Endothelial cell of umbilical vein (primary cell): ENCODE results near the gene VN1R2. TPM values are rescaled to one million over a fixed set of nuclear protein-coding genes. Genes with fewer than 3 reads are reported as not detected.

Experiments used
- BruUV-seq: library from RNA; stranded (reverse); fragments of 400-500 nt; replicated peaks from 2 replicates; lab custom pipeline; 2021; lab: Mats Ljungman, UMichigan
- CTCF ChIA-PET: fragments of 300-600, 350-600 bp; sonication (Branson Sonifier 250); formaldehyde crosslinking; loops from one replicate; lab custom pipeline; 2021; ENCODE audit warnings: antibody characterized with exemption, inconsistent platforms; lab: Charles Lee
- POLR2A ChIA-PET: fragments of 300-600, 350-600 bp; sonication (Branson Sonifier 250); formaldehyde crosslinking; loops from one replicate; lab custom pipeline; 2021; ENCODE audit warnings: antibody characterized with exemption, inconsistent platforms; lab: Charles Lee
- DNase-seq: peaks from one replicate; pipeline ENCODE4 v3.0.0-alpha.2; 2011; ENCODE audit warnings: low read depth, low spot score
- FAIRE-seq: peaks from 2 replicates; lab custom pipeline; 2011; peaks lifted over from hg19 to GRCh38; lab: Jason Lieb, UNC
- H2AFZ ChIP-seq: 2 replicates; pipeline ENCODE4 v1.6.0; 2012; ENCODE audit warnings: low read depth, low read length, control low read depth, inconsistent platforms
- H3K27ac ChIP-seq: 2 replicates; pipeline ENCODE4 v1.5.1; 2011; ENCODE audit warnings: low read depth, mild to moderate bottlenecking, control low read depth, low read length, moderate library complexity; ENCODE audit not compliant: insufficient read depth
- H3K27me3 ChIP-seq, 2 experiments: 2 replicates each; pipeline versions ENCODE4 v1.6.0 to v1.6.1; 2011; ENCODE audit warnings: low read length in 2 of 2, mixed read lengths in 1 of 2; ENCODE audit not compliant: control insufficient read depth in 2 of 2, insufficient read depth in 2 of 2
- H3K36me3 ChIP-seq, 2 experiments: 2 replicates in 1 of 2; 3 replicates in 1 of 2; pipeline ENCODE4 v1.5.1; 2011; ENCODE audit warnings: low read length in 2 of 2, mild to moderate bottlenecking in 1 of 2, moderate library complexity in 1 of 2; ENCODE audit not compliant: control insufficient read depth in 2 of 2, insufficient read depth in 2 of 2; ENCODE audit errors: extremely low read depth in 1 of 2
- H3K4me1 ChIP-seq: 3 replicates; pipeline ENCODE4 v1.5.1; 2011; ENCODE audit warnings: mild to moderate bottlenecking, low read length; ENCODE audit not compliant: control insufficient read depth, insufficient read depth; ENCODE audit errors: extremely low read depth
- H3K4me2 ChIP-seq: 2 replicates; pipeline ENCODE4 v1.6.1; 2011; ENCODE audit warnings: low read length, control low read depth, mixed read lengths; ENCODE audit not compliant: insufficient read depth
- H3K4me3 ChIP-seq, 3 experiments: fragments of 200-600 bp in 1 of 3; sonication (generic), shearing (Covaris generic) in 1 of 3; replicated peaks in 1 of 3; 2 replicates each; pipeline ENCODE4 v1.5.1; 2011 to 2016; ENCODE audit warnings: control low read depth in 3 of 3, low read length in 3 of 3, mild to moderate bottlenecking in 2 of 3, inconsistent platforms in 1 of 3, low read depth in 1 of 3, moderate library complexity in 1 of 3; ENCODE audit not compliant: insufficient read depth in 1 of 3
- H3K79me2 ChIP-seq: 2 replicates; pipeline ENCODE4 v1.6.0; 2012; ENCODE audit warnings: low read length, inconsistent platforms; ENCODE audit not compliant: control insufficient read depth, insufficient read depth
- H3K9ac ChIP-seq: replicated peaks from 2 replicates; pipeline ENCODE3; 2011; ENCODE audit warnings: low read length, control low read depth; ENCODE audit not compliant: insufficient read depth; ENCODE audit errors: extremely low read depth
- H3K9me1 ChIP-seq: replicated peaks from 3 replicates; pipeline ENCODE4 v1.6.0; 2011; ENCODE audit warnings: mild to moderate bottlenecking, low read length; ENCODE audit not compliant: control insufficient read depth, insufficient read depth; ENCODE audit errors: extremely low read depth
- H3K9me3 ChIP-seq: replicated peaks from 2 replicates; pipeline ENCODE4 v1.5.1; 2012; ENCODE audit warnings: low read length, inconsistent platforms; ENCODE audit not compliant: control insufficient read depth, insufficient read depth
- H4K20me1 ChIP-seq: replicated peaks from 2 replicates; pipeline ENCODE3; 2011; ENCODE audit warnings: mild to moderate bottlenecking, low read length; ENCODE audit not compliant: control insufficient read depth, insufficient read depth; ENCODE audit errors: extremely low read depth
- EZH2 ChIP-seq: IDR thresholded peaks from 2 replicates; pipeline ENCODE4 v1.6.1; 2012; ENCODE audit warnings: borderline replicate concordance, low read depth, mild to moderate bottlenecking, moderate library complexity, low read length, inconsistent platforms; ENCODE audit not compliant: severe bottlenecking
- FOS ChIP-seq: IDR thresholded peaks from 2 replicates; pipeline ENCODE4 v1.6.1; 2011; ENCODE audit warnings: mild to moderate bottlenecking, low read length, moderate library complexity, borderline replicate concordance; ENCODE audit not compliant: insufficient read depth
- GATA2 ChIP-seq: IDR thresholded peaks from 2 replicates; pipeline ENCODE4 v1.7.0; 2011; ENCODE audit warnings: low read depth, mild to moderate bottlenecking, moderate library complexity, mixed read lengths, low read length; ENCODE audit not compliant: insufficient read length, insufficient read depth
- JUN ChIP-seq: IDR thresholded peaks from 2 replicates; pipeline ENCODE4 v1.6.1; 2011; ENCODE audit warnings: borderline replicate concordance, low read depth; ENCODE audit not compliant: insufficient read length, insufficient read depth
- MYC ChIP-seq: IDR thresholded peaks from one replicate; pipeline ENCODE4 v1.6.1; 2011; ENCODE audit warnings: mild to moderate bottlenecking, low read depth, low read length
- POLR2A ChIP-seq: IDR thresholded peaks from 2 replicates; pipeline ENCODE4 v1.6.1; 2012; ENCODE audit warnings: low read depth, mild to moderate bottlenecking, control low read depth, low read length
- POLR2AphosphoS5 ChIP-seq: IDR thresholded peaks from 2 replicates; pipeline ENCODE4 v1.6.1; 2012; ENCODE audit warnings: low read depth, mild to moderate bottlenecking, control low read depth, low read length, moderate library complexity; ENCODE audit not compliant: insufficient read depth
- dilution Hi-C: fragments of 300-500 bp; cut with MboI; formaldehyde crosslinking; loops from one replicate; pipeline ENCODE4 v1.15.0; 2019; ENCODE audit warnings: low sequenced_read_pairs; ENCODE audit not compliant: extremely low pct_ligation_motif_present
- intact Hi-C: fragments of 100-400 bp; cut with micrococcal nuclease; formaldehyde crosslinking; loops from one replicate; pipeline ENCODE4 v1.10.0; 2022
- polyA plus RNA-seq, 4 experiments: library from polyadenylated mRNA; depleted of rRNA in 3 of 4; stranded (reverse) in 3 of 4; unstranded in 1 of 4; fragments of >200 nt; gene quantifications; 2 replicates each; pipeline versions ENCODE4 v1.2.1 to v1.2.3, GENCODE V29; 2011 to 2012; ENCODE audit warnings: missing spikeins in 1 of 4
- total RNA-seq: library from RNA; stranded (reverse); gene quantifications from 2 replicates; pipeline ENCODE4 v1.2.3, GENCODE V29; 2021
- TF ChIP-seq, protein P1 (sequence below): IDR thresholded peaks from 2 replicates; pipeline ENCODE4 v1.6.1; 2011; ENCODE audit not compliant: insufficient read depth, insufficient read length
- TF ChIP-seq, protein P2 (sequence below), 2 donors: IDR thresholded peaks; 1 replicate in 1 of 2; 2 replicates in 1 of 2; pipeline ENCODE4 v1.5.1; 2011; ENCODE audit warnings: low read length in 2 of 2, mild to moderate bottlenecking in 2 of 2, moderate library complexity in 2 of 2, control low read depth in 1 of 2, inconsistent platforms in 1 of 2, low read depth in 1 of 2; ENCODE audit not compliant: insufficient read depth in 1 of 2; ENCODE audit errors: extremely low read depth in 1 of 2

Gene VN1R2
- total and polyA plus RNA-seq, 2 donors (not counting 3 experiments of a cell fraction or from before 2014, with no cell fraction given): not detected

- H3K27me3 ChIP-seq: no peaks in the 10 kb centered on the region
- DNase-seq (no peak), FAIRE-seq (no peak)
- TF ChIP-seq POLR2AphosphoS5 (no peak), FOS (no peak), MYC (no peak), POLR2A (no peak), EZH2 (no peak), GATA2 (no peak), JUN (no peak)
- TF ChIP-seq, protein P1, sequence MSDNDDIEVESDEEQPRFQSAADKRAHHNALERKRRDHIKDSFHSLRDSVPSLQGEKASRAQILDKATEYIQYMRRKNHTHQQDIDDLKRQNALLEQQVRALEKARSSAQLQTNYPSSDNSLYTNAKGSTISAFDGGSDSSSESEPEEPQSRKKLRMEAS: no peak
- TF ChIP-seq, protein P2, sequence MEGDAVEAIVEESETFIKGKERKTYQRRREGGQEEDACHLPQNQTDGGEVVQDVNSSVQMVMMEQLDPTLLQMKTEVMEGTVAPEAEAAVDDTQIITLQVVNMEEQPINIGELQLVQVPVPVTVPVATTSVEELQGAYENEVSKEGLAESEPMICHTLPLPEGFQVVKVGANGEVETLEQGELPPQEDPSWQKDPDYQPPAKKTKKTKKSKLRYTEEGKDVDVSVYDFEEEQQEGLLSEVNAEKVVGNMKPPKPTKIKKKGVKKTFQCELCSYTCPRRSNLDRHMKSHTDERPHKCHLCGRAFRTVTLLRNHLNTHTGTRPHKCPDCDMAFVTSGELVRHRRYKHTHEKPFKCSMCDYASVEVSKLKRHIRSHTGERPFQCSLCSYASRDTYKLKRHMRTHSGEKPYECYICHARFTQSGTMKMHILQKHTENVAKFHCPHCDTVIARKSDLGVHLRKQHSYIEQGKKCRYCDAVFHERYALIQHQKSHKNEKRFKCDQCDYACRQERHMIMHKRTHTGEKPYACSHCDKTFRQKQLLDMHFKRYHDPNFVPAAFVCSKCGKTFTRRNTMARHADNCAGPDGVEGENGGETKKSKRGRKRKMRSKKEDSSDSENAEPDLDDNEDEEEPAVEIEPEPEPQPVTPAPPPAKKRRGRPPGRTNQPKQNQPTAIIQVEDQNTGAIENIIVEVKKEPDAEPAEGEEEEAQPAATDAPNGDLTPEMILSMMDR (IDR thresholded peaks at IDR 0.05; ENCODE audit: extremely low read depth in 1 of 2, insufficient read depth in 1 of 2, low read depth in 1 of 2, low read length in 2 of 2): no peak
- peaks cover 0 to 5% of the 10 kb centered on the region in 2 experiments for H3K36me3 ChIP-seq
- H4K20me1 ChIP-seq: no peaks in the 10 kb centered on the region
- no peak overlapping the region for H3K4me2 ChIP-seq
- H3K4me3 ChIP-seq: no peak overlapping the region
- no peaks in the 10 kb centered on the region for H3K9me1 ChIP-seq
- H3K27ac ChIP-seq: no peak overlapping the region
- dilution Hi-C loops: no loop called here
- no peak overlapping the region for H3K9ac ChIP-seq
- H3K79me2 ChIP-seq: no peaks in the 10 kb centered on the region
- CTCF ChIA-PET: no interaction called here
- H3K9me3 ChIP-seq: peaks cover 4% of the 10 kb centered on the region
- no peaks in the 10 kb centered on the region for H3K4me1 ChIP-seq
- POLR2A ChIA-PET: no interaction called here
- BruUV-seq: no TSS peak
- intact Hi-C loops: no loop called here
- H2AFZ ChIP-seq: no peak overlapping the region
Observed at GRCh38 chr19:53246498-53246897, 11.6 kb upstream of the VN1R2 start.
